AG20443 (cell line): ENCODE measurements around the gene TMEM8B.
"Not testable (repeated sequence)": the region's sequence is repeated elsewhere in the genome, so short reads cannot be mapped to it uniquely, and the experiment has no call there.

Experiments
- DNase-seq: peaks from one replicate; pipeline ENCODE4 v3.0.0; 2012; ENCODE audit warnings: low spot score, mixed read lengths

The TMEM8B gene

GRCh38 chr9:35906923-35907699 is 78.1 kb downstream of the TMEM8B start:
- DNase-seq = peak; percentile 85

DNA sequence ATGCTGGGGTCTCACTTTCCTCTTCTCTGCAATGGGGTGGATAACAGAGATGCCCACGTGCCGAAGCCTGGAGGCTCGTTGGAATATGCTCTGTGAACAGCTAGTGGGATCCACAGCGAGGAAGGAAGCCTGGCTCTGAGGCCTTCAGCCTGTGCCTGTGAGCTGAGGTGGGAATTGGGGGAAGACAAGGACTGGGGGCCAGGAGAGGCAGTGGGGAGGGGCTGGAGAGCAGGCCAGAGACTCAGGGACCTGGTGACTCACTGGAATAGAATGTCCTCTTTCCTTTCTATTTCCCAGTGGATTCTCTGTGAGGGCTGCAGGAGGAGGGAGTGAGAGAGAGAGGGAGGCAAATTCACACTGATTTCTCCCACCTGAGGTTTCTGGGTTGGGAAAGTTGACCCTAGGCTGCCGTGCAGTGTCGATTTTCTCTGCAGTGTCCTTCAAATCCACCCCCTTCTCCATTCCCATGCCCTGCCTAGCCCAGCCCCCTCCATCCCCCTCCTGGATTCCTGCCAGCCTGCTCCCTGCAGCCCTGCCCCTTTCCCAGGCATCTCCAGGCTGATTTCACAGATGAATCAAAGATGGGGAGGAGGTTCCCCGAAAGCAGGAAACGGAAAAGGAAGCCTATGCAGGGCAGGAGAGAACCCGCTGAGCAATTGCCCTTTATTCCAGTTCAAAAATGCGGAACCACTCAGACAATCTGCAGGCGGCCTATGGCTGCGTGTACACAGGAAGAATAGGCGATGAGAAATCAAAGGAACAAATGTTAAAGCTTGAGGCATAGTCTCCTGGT is 78.9 kb downstream of the TMEM8B start:
- DNase-seq = peak; percentile 82

DNA sequence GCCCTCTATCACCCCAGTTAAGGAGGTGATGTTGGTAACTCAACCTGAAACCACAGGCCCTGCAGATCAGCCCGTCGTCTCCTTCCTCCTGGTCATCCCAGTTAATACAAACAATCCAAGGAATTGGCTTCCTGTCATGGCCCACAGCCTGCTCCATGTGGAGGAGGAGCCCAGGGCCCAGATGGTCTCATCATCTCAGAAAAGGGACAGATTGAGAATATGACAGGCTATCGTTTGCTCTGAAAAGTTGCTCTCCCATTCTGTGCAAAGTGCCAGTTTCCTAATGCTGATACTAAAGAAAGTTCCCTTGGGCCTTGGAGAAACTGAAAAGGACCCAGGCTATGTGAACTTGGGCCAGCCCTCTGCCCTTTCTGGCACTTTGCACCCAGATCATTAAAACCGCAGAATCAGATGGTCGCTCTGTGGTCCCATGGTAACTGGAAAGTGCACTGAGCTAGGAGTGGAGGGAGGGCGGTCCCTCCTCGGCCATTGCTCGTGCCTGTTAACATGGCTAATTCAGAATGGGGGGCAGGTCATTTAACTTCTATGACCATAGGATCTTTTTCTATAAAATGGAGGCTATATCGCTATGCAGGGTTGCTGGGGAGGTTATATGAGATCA is 79.6 kb downstream of the TMEM8B start:
- DNase-seq = peak; percentile 47

- DNase-seq = no peak
Observed at GRCh38 chr9:35909274-35909673, 80.2 kb downstream of the TMEM8B start, which contains the start of gene SPAAR. SPAAR (plus strand) TSS chr9:35909490; CDS start chr9:35910464, 974 bp downstream.

GRCh38 chr9:35909687-35910612 is 80.9 kb downstream of the TMEM8B start:
- DNase-seq = no peak

DNA sequence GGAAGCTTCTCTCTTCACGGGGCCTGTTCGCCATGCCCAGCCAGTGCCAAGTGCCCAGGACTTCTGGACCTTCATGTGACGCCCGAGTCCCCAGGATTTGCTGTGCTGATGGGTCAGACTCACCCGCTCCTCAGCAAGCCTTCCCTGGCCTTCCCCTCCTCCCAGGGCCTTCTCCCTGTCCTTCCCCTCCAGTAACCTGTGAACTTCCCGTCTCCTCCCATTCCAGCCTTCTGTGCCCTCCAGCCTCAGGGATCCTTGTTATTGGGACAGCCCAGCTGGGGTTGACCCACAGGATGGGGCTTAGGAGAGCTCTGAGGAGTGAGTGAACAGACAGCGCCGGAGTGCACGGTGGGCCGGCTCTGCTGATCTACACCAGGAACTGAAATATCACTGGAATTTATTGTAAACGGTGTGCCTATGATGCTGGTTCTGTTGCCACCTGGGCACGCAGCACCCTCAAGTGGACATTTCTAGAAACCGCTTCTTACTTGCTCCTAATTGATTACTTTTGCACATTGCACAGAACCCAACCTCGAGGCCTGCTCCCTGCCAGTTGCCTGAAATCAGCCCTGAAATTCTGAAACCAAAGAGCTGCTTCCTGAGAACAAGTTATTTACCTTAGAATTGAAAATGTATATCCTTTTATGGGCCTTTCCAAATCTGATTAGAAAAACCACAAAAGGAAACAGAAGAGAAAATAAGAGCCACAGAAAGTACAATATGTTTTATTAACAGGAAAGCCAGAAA is 81.8 kb downstream of the TMEM8B start:
- peak; percentile 63 for DNase-seq

- no peak for DNase-seq
Observed at GRCh38 chr9:35911690-35912089, 82.7 kb downstream of the TMEM8B start.

DNA sequence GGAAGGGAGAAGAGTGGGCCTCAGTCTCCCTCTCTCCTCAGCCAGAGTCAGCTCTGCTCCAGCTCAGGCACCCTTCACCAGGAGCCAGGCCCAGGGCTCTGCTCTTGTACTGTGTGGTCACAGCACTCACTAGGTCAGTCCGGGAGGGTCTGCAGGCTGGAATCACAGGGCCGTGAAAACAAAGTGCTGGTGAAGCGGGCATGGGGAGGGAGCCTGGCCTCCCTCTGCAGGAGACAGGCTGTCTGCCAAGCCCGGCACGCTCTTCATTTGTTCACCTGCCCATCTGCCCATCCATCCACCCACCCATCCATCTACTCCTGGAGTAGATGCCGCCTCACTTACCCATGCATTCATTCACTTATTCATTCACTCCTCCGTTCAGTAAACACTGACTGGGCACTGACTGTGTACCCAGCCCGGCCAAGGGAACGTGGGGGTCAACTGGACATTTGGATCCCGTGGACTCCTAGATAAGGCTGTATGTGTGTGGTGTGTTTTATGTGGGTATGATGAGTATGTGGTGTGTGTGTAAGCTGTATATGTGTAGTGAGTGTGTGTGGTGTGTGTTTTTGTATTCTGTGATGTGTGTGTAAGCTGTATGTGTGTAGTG is 83.9 kb downstream of the TMEM8B start:
- DNase-seq = no peak

DNA sequence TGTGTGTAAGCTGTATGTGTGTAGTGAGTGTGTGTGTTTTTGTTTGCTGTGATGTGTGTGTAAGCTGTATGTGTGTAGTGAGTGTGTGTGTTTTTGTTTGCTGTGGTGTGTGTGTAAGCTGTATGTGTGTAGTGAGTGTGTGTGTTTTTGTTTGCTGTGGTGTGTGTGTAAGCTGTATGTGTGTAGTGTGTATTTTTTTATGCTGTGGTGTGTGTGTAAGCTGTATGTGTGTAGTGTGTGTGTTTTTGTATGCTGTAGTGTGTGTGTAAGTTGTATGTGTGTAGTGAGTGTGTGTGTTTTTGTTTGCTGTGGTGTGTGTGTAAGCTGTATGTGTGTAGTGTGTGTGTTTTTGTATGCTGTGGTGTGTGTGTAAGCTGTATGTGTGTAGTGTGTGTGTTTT is 84.4 kb downstream of the TMEM8B start:
- not testable (repeated sequence) for DNase-seq

DNA sequence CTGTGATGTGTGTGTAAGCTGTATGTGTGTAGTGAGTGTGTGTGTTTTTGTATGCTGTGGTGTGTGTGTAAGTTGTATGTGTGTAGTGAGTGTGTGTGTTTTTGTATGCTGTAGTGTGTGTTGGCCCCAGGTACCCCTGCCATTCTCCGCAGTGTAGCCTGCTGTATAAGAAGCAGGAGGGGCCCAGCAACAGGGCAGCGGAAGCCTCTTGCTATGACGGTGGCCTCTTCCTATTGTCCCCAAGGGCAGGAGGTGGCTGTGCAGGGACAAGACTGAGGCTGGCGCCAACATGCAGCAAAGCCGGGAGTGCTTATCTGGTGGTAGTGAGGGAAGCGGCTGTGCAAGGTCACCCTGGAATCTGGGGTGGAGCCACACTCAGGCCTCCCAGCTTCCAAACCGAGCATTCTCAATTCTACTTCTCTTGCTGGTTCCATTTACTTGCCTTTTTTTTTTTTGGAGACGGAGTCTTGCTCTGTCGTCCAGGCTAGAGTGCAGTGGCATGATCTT is 85.3 kb downstream of the TMEM8B start:
- peak; percentile 45 for DNase-seq
